ENCODE data around the gene FBRSL1. TPM values are rescaled to one million over a fixed set of nuclear protein-coding genes. Genes with fewer than 3 reads are reported as not detected.
"Not testable (repeated sequence)": the region's sequence is repeated elsewhere in the genome, so short reads cannot be mapped to it uniquely, and the experiment has no call there.

FBRSL1 gene
- total RNA-seq, result 10 to 100 TPM; 42.3 to 90.6 (median 48.0) TPM
- 10 to 100 TPM; 28.1 to 39.9 TPM for polyA plus RNA-seq
- long read RNA-seq, donor 1, partial matches to known transcripts, result 55 of 68 reads
- long read RNA-seq, donor 1, other reads (novel, unspliced or antisense), result 13 of 68 reads
- long read RNA-seq, donor 2, partial matches to known transcripts, result 40 of 62 reads
- long read RNA-seq, donor 2, other reads (novel, unspliced or antisense), result 22 of 62 reads
- long read RNA-seq, donor 3, partial matches to known transcripts, result 80 of 87 reads
- long read RNA-seq, donor 3, other reads (novel, unspliced or antisense), result 7 of 87 reads

GRCh38 chr12:132489602-132490266, at the start of gene FBRSL1:
FBRSL1 (plus strand) TSS chr12:132490151.
- ATAC-seq (peak; percentile 76 to 89 (median 82)), DNase-seq (peak; percentile 89 to 92)
- intact Hi-C loops (cut with DNase I), result loop anchor here in 3 of 10 donors (2.0 to 10.0 kb wide), 3 partner anchors 17 to 338 kb away; partner anchors contain the start of gene GOLGA3 (in 1 of the 3)
- H3K9me3 ChIP-seq, result no peaks in the 10 kb centered on the region
- TF ChIP-seq CTCF (IDR thresholded peaks at IDR 0.05), result peak in 2 of 9 donors; percentile 9 to 14
- peak within 1 kb of the TSS; percentile 65 to 93 (median 80) for H3K4me3 ChIP-seq
- peaks cover 0 to 4% (median 0%) of the 10 kb centered on the region in 9 donors for H3K36me3 ChIP-seq
- H3K27me3 ChIP-seq, result no peaks in the 10 kb centered on the region
- H3K27ac ChIP-seq, result peak within 1 kb of the TSS; percentile 33 to 96 (median 90)
- H3K4me1 ChIP-seq, result peaks cover 29 to 57% (median 55%) of the 10 kb centered on the region in 9 donors
- 1% methylated on average over 42 to 90 of the region's 96 CpGs for WGBS, 2 donors

GRCh38 chr12:132440420-132440819, 49.5 kb upstream of the FBRSL1 start:
- DNase-seq; H3K27ac ChIP-seq; H3K9me3 ChIP-seq; ATAC-seq; intact Hi-C loops (cut with DNase I); H3K36me3 ChIP-seq; H3K4me3 ChIP-seq: not testable (repeated sequence)
- Histone ChIP-seq H3K27me3 (peaks cover 0 to 61% (median 29%) of the 10 kb centered on the region in 7 donors), H3K4me1 (peaks cover 0 to 13% (median 0%) of the 10 kb centered on the region in 9 donors)
- 82 to 84% methylated on average over 13 of the region's 13 CpGs for WGBS, 2 donors

- peaks cover 0 to 16% (median 0%) of the 10 kb centered on the region in 9 donors for H3K4me1 ChIP-seq
- ATAC-seq (no peak), DNase-seq (no peak)
- H3K4me3 ChIP-seq, result no peak overlapping the region
- H3K36me3 ChIP-seq, result no peaks in the 10 kb centered on the region
- H3K27ac ChIP-seq, result no peak overlapping the region
- H3K27me3 ChIP-seq, result peaks cover 0 to 65% (median 34%) of the 10 kb centered on the region in 7 donors
- TF ChIP-seq CTCF (IDR thresholded peaks at IDR 0.05), result no peak
- intact Hi-C loops (cut with DNase I), result no loop called here
- 89 to 91% methylated on average over 48 of the region's 48 CpGs for WGBS, 2 donors
- H3K9me3 ChIP-seq, result no peaks in the 10 kb centered on the region
These were observed 47.8 kb upstream of the FBRSL1 start for GRCh38 chr12:132441871-132442863.

- H3K9me3 ChIP-seq, result no peaks in the 10 kb centered on the region
- no peaks in the 10 kb centered on the region for H3K36me3 ChIP-seq
- peaks cover 0 to 69% (median 31%) of the 10 kb centered on the region in 7 donors for H3K27me3 ChIP-seq
- H3K4me3 ChIP-seq, result no peak overlapping the region
- H3K4me1 ChIP-seq, result peaks cover 0 to 16% (median 0%) of the 10 kb centered on the region in 9 donors
- TF ChIP-seq CTCF (IDR thresholded peaks at IDR 0.05), result no peak
- no peak for DNase-seq
- intact Hi-C loops (cut with DNase I), result no loop called here
- ATAC-seq, result no peak
- WGBS, 2 donors, result 91 to 92% methylated on average over 25 of the region's 25 CpGs
- no peak overlapping the region for H3K27ac ChIP-seq
These were observed 46.9 kb upstream of the FBRSL1 start for GRCh38 chr12:132443091-132443490.
